Panc1 (cell line): Measurements from ENCODE around the gene CTSD. TPM values are rescaled to one million over a fixed set of nuclear protein-coding genes. Genes with fewer than 3 reads are reported as not detected.

Experiments
- ATAC-seq: fragments of 200-7000 bp; cut with Tn5 transposase; 2 replicates; pipeline ENCODE4 v1.9.1; 2020; ENCODE audit warnings: mild to moderate bottlenecking, moderate library complexity
- BruUV-seq: library from RNA; stranded (reverse); fragments of 400-500 nt; replicated peaks from 2 replicates; lab custom pipeline; 2021; lab: Mats Ljungman, UMichigan
- CTCF ChIA-PET: fragments of 300-600 bp; sonication (Branson Sonifier 250); formaldehyde crosslinking; loops from one replicate; lab custom pipeline; 2022; ENCODE audit warnings: antibody characterized with exemption; lab: Charles Lee
- POLR2A ChIA-PET: fragments of 300-600 bp; sonication (Branson Sonifier 250); formaldehyde crosslinking; loops from one replicate; lab custom pipeline; 2022; ENCODE audit warnings: antibody characterized with exemption; lab: Charles Lee
- DNase-seq: peaks from one replicate; pipeline ENCODE4 v3.0.0-alpha.2; 2010; ENCODE audit warnings: low read depth, low spot score
- H3K27ac ChIP-seq: 2 replicates; pipeline ENCODE4 v1.5.1; 2011; ENCODE audit warnings: mild to moderate bottlenecking, low read length, inconsistent platforms
- H3K27me3 ChIP-seq: fragments of 200-500 bp; sonication (Bioruptor generic); 2 replicates; pipeline ENCODE4 v1.6.0; 2014; ENCODE audit warnings: low read length, inconsistent platforms; ENCODE audit not compliant: control insufficient read depth, insufficient read depth
- H3K36me3 ChIP-seq: fragments of 200-500 bp; sonication (Bioruptor generic); 2 replicates; pipeline ENCODE4 v1.5.1; 2014; ENCODE audit warnings: inconsistent platforms, mild to moderate bottlenecking, low read length, moderate library complexity; ENCODE audit not compliant: control insufficient read depth, insufficient read depth
- H3K4me1 ChIP-seq: 2 replicates; pipeline ENCODE4 v1.5.1; 2011; ENCODE audit warnings: inconsistent platforms, mild to moderate bottlenecking, low read length, moderate library complexity; ENCODE audit not compliant: control insufficient read depth, insufficient read depth
- H3K4me3 ChIP-seq, 2 experiments: 2 replicates each; pipeline ENCODE4 v1.5.1; 2011 to 2012; ENCODE audit warnings: low read depth in 2 of 2, low read length in 2 of 2, mild to moderate bottlenecking in 2 of 2, inconsistent platforms in 1 of 2, moderate library complexity in 1 of 2
- H3K9me3 ChIP-seq: fragments of 200-500 bp; sonication (Bioruptor generic); 2 replicates; pipeline ENCODE4 v1.5.1; 2014; ENCODE audit warnings: low read depth, mild to moderate bottlenecking, inconsistent platforms, low read length, moderate library complexity; ENCODE audit not compliant: control insufficient read depth, insufficient read depth
- CTCF ChIP-seq: fragments of 450-650 bp; IDR thresholded peaks from 2 replicates; pipeline ENCODE4 v1.5.1; 2017; ENCODE audit warnings: mild to moderate bottlenecking
- POLR2AphosphoS5 ChIP-seq: IDR thresholded peaks from 2 replicates; pipeline ENCODE4 v1.6.1; 2012; ENCODE audit warnings: mild to moderate bottlenecking, low read depth, low read length, moderate library complexity
- REST ChIP-seq, 2 experiments: IDR thresholded peaks; 2 replicates each; pipeline ENCODE4 v1.6.1; 2011 to 2012; ENCODE audit warnings: low read depth in 2 of 2, control low read depth in 1 of 2, low read length in 1 of 2, mild to moderate bottlenecking in 1 of 2, moderate library complexity in 1 of 2; ENCODE audit not compliant: insufficient read depth in 1 of 2
- SIN3A ChIP-seq: IDR thresholded peaks from 2 replicates; pipeline ENCODE4 v1.6.1; 2012; ENCODE audit warnings: low read depth, mild to moderate bottlenecking, low read length, moderate library complexity, borderline replicate concordance; ENCODE audit not compliant: insufficient read depth
- TCF7L2 ChIP-seq: IDR thresholded peaks from 2 replicates; pipeline ENCODE4 v1.6.1; 2011; ENCODE audit warnings: mild to moderate bottlenecking, low read depth, low read length, inconsistent platforms
- in situ Hi-C: cut with HindIII; loops from 2 replicates; pipeline ENCODE4 v1.10.0; 2016; ENCODE audit warnings: low sequenced_read_pairs, low pct_unique_long_range_greater_than_20kb
- intact Hi-C: fragments of 100-400 bp; cut with micrococcal nuclease; formaldehyde crosslinking; loops from one replicate; pipeline ENCODE4 v1.10.0; 2022; ENCODE audit not compliant: unreplicated experiment
- total RNA-seq: library from RNA; stranded (reverse); gene quantifications from one replicate; pipeline ENCODE4 v1.2.1, GENCODE V29; 2021; ENCODE audit not compliant: unreplicated experiment

CTSD gene
- total RNA-seq, 1 experiment from 2014 or later: 1,813 TPM

GRCh38 chr11:1780700-1781592, 17.2 kb upstream of the CTSD start:
- in situ Hi-C loops: no loop called here
- no TSS peak for BruUV-seq
- peak overlapping the region; percentile 82 for H3K27ac ChIP-seq

More at GRCh38 chr11:1780700-1781592, 17.2 kb upstream of the CTSD start:
- ChIA-PET CTCF (interaction anchor here (1.3 kb wide), 1 partner anchor 51 kb away, joined by 3 read pairs; no protein-coding TSS in a partner anchor), POLR2A (interaction anchor here (0.6 kb wide), 1 partner anchor 135 kb away, joined by 4 read pairs; no protein-coding TSS in a partner anchor)
- no peaks in the 10 kb centered on the region for H3K9me3 ChIP-seq
- intact Hi-C loops: no loop called here
- H3K36me3 ChIP-seq: no peaks in the 10 kb centered on the region
- ATAC-seq (peak; percentile 50), DNase-seq (no peak)
- no peak for TF ChIP-seq POLR2AphosphoS5
- TF ChIP-seq TCF7L2: no peak
- TF ChIP-seq REST (IDR thresholded peaks at IDR 0.05; ENCODE audit: insufficient read depth in 1 of 2, low read depth in 2 of 2, low read length in 1 of 2): no peak
- no peak for TF ChIP-seq SIN3A
- no peak for TF ChIP-seq CTCF
- no peak overlapping the region for H3K4me3 ChIP-seq
- no peaks in the 10 kb centered on the region for H3K27me3 ChIP-seq
- H3K4me1 ChIP-seq: peaks cover 48% of the 10 kb centered on the region
